ENCODE results near the gene COPZ2.

Gene COPZ2

GRCh38 chr17:48001197-48001596 lies 36.4 kb downstream of the COPZ2 start:
- H3K4me3 ChIP-seq (replicated peaks in 1 of 2; ENCODE audit: low read depth in 2 of 2, low read length in 2 of 2): no peak overlapping the region
- peak in 1 of 2 donors; percentile 51 for DNase-seq (ENCODE audit: low read depth in 2 of 2)
- TF ChIP-seq, protein P1, sequence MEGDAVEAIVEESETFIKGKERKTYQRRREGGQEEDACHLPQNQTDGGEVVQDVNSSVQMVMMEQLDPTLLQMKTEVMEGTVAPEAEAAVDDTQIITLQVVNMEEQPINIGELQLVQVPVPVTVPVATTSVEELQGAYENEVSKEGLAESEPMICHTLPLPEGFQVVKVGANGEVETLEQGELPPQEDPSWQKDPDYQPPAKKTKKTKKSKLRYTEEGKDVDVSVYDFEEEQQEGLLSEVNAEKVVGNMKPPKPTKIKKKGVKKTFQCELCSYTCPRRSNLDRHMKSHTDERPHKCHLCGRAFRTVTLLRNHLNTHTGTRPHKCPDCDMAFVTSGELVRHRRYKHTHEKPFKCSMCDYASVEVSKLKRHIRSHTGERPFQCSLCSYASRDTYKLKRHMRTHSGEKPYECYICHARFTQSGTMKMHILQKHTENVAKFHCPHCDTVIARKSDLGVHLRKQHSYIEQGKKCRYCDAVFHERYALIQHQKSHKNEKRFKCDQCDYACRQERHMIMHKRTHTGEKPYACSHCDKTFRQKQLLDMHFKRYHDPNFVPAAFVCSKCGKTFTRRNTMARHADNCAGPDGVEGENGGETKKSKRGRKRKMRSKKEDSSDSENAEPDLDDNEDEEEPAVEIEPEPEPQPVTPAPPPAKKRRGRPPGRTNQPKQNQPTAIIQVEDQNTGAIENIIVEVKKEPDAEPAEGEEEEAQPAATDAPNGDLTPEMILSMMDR (IDR thresholded peaks at IDR 0.05; ENCODE audit: low read depth, low read length): no peak

GRCh38 chr17:47999582-47999981 lies 38.0 kb downstream of the COPZ2 start:
- peak in 1 of 2 donors; percentile 53 for DNase-seq (ENCODE audit: low read depth in 2 of 2)
- TF ChIP-seq, protein P1 (IDR thresholded peaks at IDR 0.05; ENCODE audit: low read depth, low read length): no peak

DNA sequence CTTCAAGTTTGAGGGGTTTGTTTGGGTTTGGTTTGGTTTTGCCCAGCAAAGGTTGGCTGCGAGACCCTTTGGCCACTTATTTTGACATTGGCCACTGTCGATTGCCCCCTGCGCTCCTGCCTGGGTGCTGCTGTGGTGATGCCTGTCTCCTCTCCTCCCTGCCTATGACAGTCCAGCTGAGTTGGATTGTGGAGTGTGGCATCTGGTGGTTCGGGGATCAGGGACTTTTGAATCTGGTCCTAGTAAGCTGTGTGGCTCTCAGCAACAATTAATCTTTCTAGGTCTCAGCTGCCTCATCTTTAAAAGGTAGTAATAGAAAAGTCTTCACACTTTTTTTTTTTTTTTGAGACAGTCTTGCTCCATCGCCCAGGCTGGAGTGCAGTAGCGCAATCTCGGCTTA lies 39.6 kb downstream of the COPZ2 start:
- DNase-seq (ENCODE audit: low read depth in 2 of 2): no peak
- TF ChIP-seq, protein P1 (IDR thresholded peaks at IDR 0.05; ENCODE audit: low read depth, low read length): no peak
- no peak overlapping the region for H3K4me3 ChIP-seq (replicated peaks in 1 of 2; ENCODE audit: low read depth in 2 of 2, low read length in 2 of 2)

More at GRCh38 chr17:47999582-47999981, 38.0 kb downstream of the COPZ2 start:
- no peak overlapping the region for H3K4me3 ChIP-seq (replicated peaks in 1 of 2; ENCODE audit: low read depth in 2 of 2, low read length in 2 of 2)

DNA sequence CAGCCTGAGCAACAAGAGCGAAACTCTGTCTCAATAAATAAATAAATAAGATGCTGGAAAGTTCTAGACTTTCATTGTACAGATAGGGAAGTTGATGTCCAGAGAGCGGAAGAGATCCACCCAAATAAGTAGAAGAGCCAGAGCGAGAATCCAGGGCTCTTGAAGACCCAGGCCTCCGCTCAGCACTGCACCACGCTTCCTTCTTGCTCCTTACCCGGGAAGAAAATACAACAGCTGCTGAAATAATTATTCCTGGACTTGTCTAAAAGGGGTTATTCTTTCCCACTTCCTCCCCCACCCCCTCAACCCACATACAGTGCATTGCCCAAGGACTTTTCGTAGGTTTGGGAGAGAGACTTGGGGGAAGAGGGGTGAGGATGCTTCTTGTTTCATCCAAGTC lies 40.0 kb downstream of the COPZ2 start:
- no peak for DNase-seq (ENCODE audit: low read depth in 2 of 2)
- TF ChIP-seq, protein P1 (IDR thresholded peaks at IDR 0.05; ENCODE audit: low read depth, low read length): no peak
- H3K4me3 ChIP-seq (replicated peaks in 1 of 2; ENCODE audit: low read depth in 2 of 2, low read length in 2 of 2): no peak overlapping the region

DNA sequence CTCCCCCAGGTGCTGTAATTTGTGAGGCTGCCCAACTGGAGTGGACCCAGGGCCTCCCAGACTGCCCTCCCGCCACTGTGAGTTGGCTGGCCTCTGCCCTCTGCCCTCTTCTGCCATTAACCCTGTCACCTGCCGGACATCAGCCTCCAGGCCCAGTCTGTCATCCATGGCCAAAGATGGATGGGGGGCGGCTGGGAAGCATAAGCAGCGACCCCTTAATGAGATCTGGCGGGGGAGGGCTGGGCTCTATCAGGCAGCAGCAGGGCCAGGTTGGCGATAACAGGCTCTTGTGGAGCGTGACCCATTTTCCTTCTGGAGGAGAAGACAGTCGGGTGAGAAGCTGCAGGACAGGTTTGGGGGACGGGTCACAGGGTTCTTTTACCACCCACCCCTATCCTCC lies 41.4 kb downstream of the COPZ2 start:
- no peak overlapping the region for H3K4me3 ChIP-seq (replicated peaks in 1 of 2; ENCODE audit: low read depth in 2 of 2, low read length in 2 of 2)
- TF ChIP-seq, protein P1 (IDR thresholded peaks at IDR 0.05; ENCODE audit: low read depth, low read length): no peak
- no peak for DNase-seq (ENCODE audit: low read depth in 2 of 2)

GRCh38 chr17:47995241-47995935 lies 42.2 kb downstream of the COPZ2 start:
- TF ChIP-seq, protein P1 (IDR thresholded peaks at IDR 0.05; ENCODE audit: low read depth, low read length): no peak
- H3K4me3 ChIP-seq (replicated peaks in 1 of 2; ENCODE audit: low read depth in 2 of 2, low read length in 2 of 2): no peak overlapping the region
- DNase-seq (ENCODE audit: low read depth in 2 of 2): no peak

DNA sequence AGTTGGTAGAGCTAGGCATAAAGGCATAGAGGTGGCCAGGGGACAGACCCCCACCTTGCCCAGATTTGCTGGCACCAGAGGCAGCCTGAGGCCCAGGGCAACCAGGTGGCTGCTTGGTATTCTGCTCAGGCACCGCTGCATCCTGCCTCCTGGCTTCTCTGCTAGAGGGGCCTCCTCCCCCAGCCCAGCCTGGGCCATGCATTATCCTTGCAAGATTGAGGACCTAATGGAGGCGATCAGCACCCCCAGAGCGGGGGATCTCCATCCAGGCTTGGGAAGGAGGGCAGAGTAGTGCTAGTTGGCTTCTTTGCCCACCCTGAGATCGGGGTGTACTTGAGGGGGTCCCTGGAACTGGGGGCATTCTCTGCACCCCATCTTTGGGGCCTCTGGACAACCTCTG lies 42.9 kb downstream of the COPZ2 start:
- DNase-seq (ENCODE audit: low read depth in 2 of 2): no peak
- no peak overlapping the region for H3K4me3 ChIP-seq (replicated peaks in 1 of 2; ENCODE audit: low read depth in 2 of 2, low read length in 2 of 2)
- TF ChIP-seq, protein P1 (IDR thresholded peaks at IDR 0.05; ENCODE audit: low read depth, low read length): no peak

All from cardiac fibroblast (primary cell).